Gastroesophageal sphincter (tissue), 4 donors: ENCODE results near the gene SNX3. TPM values are rescaled to one million over a fixed set of nuclear protein-coding genes. Genes with fewer than 3 reads are reported as not detected.
"Not testable (repeated sequence)": the region's sequence is repeated elsewhere in the genome, so short reads cannot be mapped to it uniquely, and the experiment has no call there.

Experiments used
- ATAC-seq: fragments of 150-250 bp; one replicate; pipeline ENCODE4 v1.9.1; 2016; ENCODE audit warnings: mild to moderate bottlenecking, moderate library complexity
- H3K27ac ChIP-seq, 4 donors: fragments of 200-600 bp; sonication (generic) in 3 of 4; 1 replicate in 3 of 4; 2 replicates in 1 of 4; pipeline ENCODE4 v1.5.1; 2016 to 2019
- H3K27me3 ChIP-seq: fragments of 200-600 bp; sonication (generic); one replicate; pipeline ENCODE4 v1.5.1; 2019
- H3K36me3 ChIP-seq, 2 donors: fragments of 200-600 bp; sonication (generic); one replicate each; pipeline ENCODE4 v1.5.1; 2019; ENCODE audit warnings: control low read depth in 1 of 2
- H3K4me1 ChIP-seq, 3 donors: fragments of 200-600 bp; sonication (generic); 1 replicate in 2 of 3; 2 replicates in 1 of 3; pipeline ENCODE4 v1.5.1; 2016 to 2019; ENCODE audit warnings: control low read depth in 2 of 3
- H3K4me3 ChIP-seq, 2 donors: fragments of 200-600 bp; sonication (generic); one replicate each; pipeline ENCODE4 v1.5.1; 2019; ENCODE audit warnings: mild to moderate bottlenecking in 1 of 2, moderate library complexity in 1 of 2
- H3K9me3 ChIP-seq, 3 donors: fragments of 200-600 bp; sonication (generic); one replicate each; pipeline ENCODE4 v1.5.1; 2017 to 2019; ENCODE audit warnings: control low read depth in 2 of 3
- CTCF ChIP-seq, 4 experiments: fragments of 200-600 bp in 2 of 4; fragments of 450-650 bp in 2 of 4; sonication (generic) in 1 of 4; IDR thresholded peaks; one replicate each; pipeline ENCODE4 v1.5.1; 2017 to 2019; ENCODE audit warnings: antibody characterized with exemption in 4 of 4, mild to moderate bottlenecking in 2 of 4, moderate library complexity in 2 of 4
- EP300 ChIP-seq: sonication (generic); formaldehyde crosslinking; IDR thresholded peaks from one replicate; pipeline ENCODE4 v1.6.1; 2017; ENCODE audit warnings: antibody characterized with exemption, mild to moderate bottlenecking
- POLR2A ChIP-seq, 2 donors: fragments of 450-650 bp; IDR thresholded peaks; one replicate each; pipeline ENCODE4 v1.6.1; 2017; ENCODE audit warnings: antibody characterized with exemption in 2 of 2, mild to moderate bottlenecking in 2 of 2, moderate library complexity in 1 of 2
- POLR2AphosphoS5 ChIP-seq: sonication (generic); formaldehyde crosslinking; IDR thresholded peaks from one replicate; pipeline ENCODE4 v1.6.1; 2017; ENCODE audit warnings: antibody characterized with exemption
- WGBS, 2 donors: methylation state at CpG; one replicate each; pipeline ENCODE4 v1.1.5; 2018; ENCODE audit warnings: low coverage in 1 of 2; 5-methylcytosine and 5-hydroxymethylcytosine counted together
- total RNA-seq, 4 donors: library from RNA; depleted of rRNA; stranded (reverse); fragments of >200 nt; gene quantifications; one replicate each; pipeline ENCODE4 v1.1.0, GENCODE V29; 2016

The SNX3 gene
- total RNA-seq, 4 donors from 2014 or later = 141 to 183 (median 160) TPM

DNA sequence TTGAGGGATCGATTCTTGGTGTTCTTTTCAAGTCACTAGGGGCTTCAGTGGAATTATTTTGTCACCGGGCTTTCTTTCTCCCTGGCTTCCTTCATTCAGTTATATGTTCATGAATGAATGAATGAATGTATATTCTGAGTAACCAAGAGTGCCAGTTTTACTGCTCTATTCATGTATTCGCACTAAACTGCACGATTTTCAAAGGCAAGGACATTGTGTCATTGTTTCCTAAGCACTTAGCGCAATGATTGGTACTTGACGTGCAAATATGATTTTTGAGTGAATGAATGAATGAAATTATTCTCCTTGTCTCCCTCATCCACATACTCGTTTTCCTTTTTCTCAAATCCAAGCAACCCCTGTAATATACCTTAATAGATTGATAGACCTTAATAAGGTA is 34.8 kb upstream of the SNX3 start:
- H3K36me3 ChIP-seq = no peaks in the 10 kb centered on the region
- H3K27ac ChIP-seq = peak overlapping the region in 2 of 4 donors; percentile 89
- WGBS, 2 donors = 66 to 74% methylated on average over 7 of the region's 7 CpGs

DNA sequence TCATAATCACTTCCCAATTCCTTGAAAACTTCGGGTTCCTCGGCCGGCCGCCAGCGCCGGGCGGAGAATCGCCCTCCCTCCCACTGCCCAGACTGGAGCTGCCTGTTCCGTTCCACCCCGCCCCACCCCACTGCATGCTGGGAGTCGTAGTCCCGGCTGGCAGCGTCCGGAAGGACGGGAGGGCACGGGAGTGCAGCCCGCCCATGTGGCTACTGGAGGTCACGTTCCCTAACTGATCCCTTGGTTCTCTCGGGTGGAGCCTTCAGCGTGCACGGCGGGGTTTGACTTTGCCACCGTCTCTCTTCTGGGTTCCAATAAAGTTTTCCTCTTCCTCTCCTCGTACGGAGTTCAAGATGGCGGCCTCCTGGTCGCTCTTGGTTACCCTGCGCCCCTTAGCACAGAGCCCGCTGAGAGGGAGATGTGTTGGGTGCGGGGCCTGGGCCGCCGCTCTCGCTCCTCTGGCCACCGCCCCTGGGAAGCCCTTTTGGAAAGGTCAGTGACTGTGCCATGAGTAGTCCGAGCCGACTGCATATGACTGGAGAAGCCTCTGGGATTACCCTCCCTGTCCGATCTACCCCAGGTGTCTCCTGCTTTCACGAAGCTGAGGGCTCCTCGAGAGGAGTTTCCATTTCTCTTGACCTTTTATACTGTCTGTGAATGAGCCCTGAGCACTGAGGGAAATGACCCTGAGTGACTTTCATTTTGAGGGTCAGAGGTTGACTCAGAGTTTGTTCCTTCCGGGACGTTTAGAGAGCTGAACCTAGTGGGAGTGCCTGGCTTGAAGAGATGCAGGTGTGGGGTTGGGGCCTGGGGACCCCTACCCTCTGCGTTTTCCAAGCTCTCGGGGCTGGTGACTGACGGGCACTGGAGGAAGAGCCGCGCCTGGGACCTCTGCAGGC is 34.1 kb upstream of the SNX3 start, which contains the start of gene AFG1L:
Gene AFG1L (plus strand): TSS at position 328 of the 899 bp plus-strand sequence. CDS start 26 bp downstream, at position 354.
- H3K9me3 ChIP-seq = no peaks in the 10 kb centered on the region
- peak; percentile 98 for ATAC-seq
- peak within 1 kb of the TSS; percentile 54 to 93 (median 89) for H3K27ac ChIP-seq
- TF ChIP-seq POLR2A (IDR thresholded peaks at IDR 0.05) (peak; percentile 26 to 32), EP300 (no peak), POLR2AphosphoS5 (peak; percentile 74), CTCF (IDR thresholded peaks at IDR 0.05) (peak in 1 of 4 experiments; percentile 21)
- no peaks in the 10 kb centered on the region for H3K27me3 ChIP-seq
- peaks cover 0 to 14% (median 3%) of the 10 kb centered on the region in 3 donors for H3K4me1 ChIP-seq
- H3K36me3 ChIP-seq = no peaks in the 10 kb centered on the region
- WGBS, 2 donors = 3 to 4% methylated on average over 7 to 11 of the region's 46 CpGs
- H3K4me3 ChIP-seq = peak within 1 kb of the TSS; percentile 68 to 77

More for the DNA sequence above, 34.8 kb upstream of the SNX3 start:
- ATAC-seq = no peak
- Histone ChIP-seq H3K4me1 (peaks cover 0 to 14% (median 3%) of the 10 kb centered on the region in 3 donors), H3K4me3 (peak overlapping the region; percentile 68 to 77), H3K27me3 (no peaks in the 10 kb centered on the region), H3K9me3 (no peaks in the 10 kb centered on the region)
- TF ChIP-seq CTCF (IDR thresholded peaks at IDR 0.05) (no peak), POLR2AphosphoS5 (no peak), POLR2A (IDR thresholded peaks at IDR 0.05) (no peak), EP300 (no peak)

- peak overlapping the region; percentile 68 to 77 for H3K4me3 ChIP-seq
- no peaks in the 10 kb centered on the region for H3K9me3 ChIP-seq
- TF ChIP-seq CTCF (IDR thresholded peaks at IDR 0.05) (no peak), POLR2A (IDR thresholded peaks at IDR 0.05) (no peak), POLR2AphosphoS5 (no peak), EP300 (no peak)
- H3K36me3 ChIP-seq = no peaks in the 10 kb centered on the region
- no peaks in the 10 kb centered on the region for H3K27me3 ChIP-seq
- peaks cover 0 to 14% (median 3%) of the 10 kb centered on the region in 3 donors for H3K4me1 ChIP-seq
- ATAC-seq = peak; percentile 68
- 25 to 32% methylated on average over 14 to 16 of the region's 16 CpGs for WGBS, 2 donors
- peak overlapping the region; percentile 54 to 93 (median 89) for H3K27ac ChIP-seq
Observed at GRCh38 chr6:108294297-108294726, 33.5 kb upstream of the SNX3 start.

GRCh38 chr6:108293527-108294296 is 32.9 kb upstream of the SNX3 start:
- H3K27me3 ChIP-seq = no peaks in the 10 kb centered on the region
- 92 to 96% methylated on average over 12 to 15 of the region's 19 CpGs for WGBS, 2 donors
- no peak for ATAC-seq
- H3K9me3 ChIP-seq = no peaks in the 10 kb centered on the region
- H3K36me3 ChIP-seq = no peaks in the 10 kb centered on the region
- TF ChIP-seq EP300 (no peak), POLR2A (IDR thresholded peaks at IDR 0.05) (no peak), POLR2AphosphoS5 (no peak), CTCF (IDR thresholded peaks at IDR 0.05) (no peak)
- peak overlapping the region; percentile 68 to 77 for H3K4me3 ChIP-seq
- peaks cover 0 to 14% (median 3%) of the 10 kb centered on the region in 3 donors for H3K4me1 ChIP-seq
- peak overlapping the region in 3 of 4 donors; percentile 89 to 93 (median 89) for H3K27ac ChIP-seq

- not testable (repeated sequence) for H3K4me3 ChIP-seq, H3K36me3 ChIP-seq, H3K9me3 ChIP-seq, H3K27me3 ChIP-seq, ATAC-seq, H3K27ac ChIP-seq
- 52 to 100% methylated on average over 1 to 3 of the region's 3 CpGs for WGBS, 2 donors
- peaks cover 0 to 14% (median 3%) of the 10 kb centered on the region in 3 donors for H3K4me1 ChIP-seq
Observed at GRCh38 chr6:108292561-108292960, 31.7 kb upstream of the SNX3 start.
